ENCODE measurements around the gene MFF. TPM values are rescaled to one million over a fixed set of nuclear protein-coding genes. Genes with fewer than 3 reads are reported as not detected.
"Not testable (repeated sequence)": the region's sequence is repeated elsewhere in the genome, so short reads cannot be mapped to it uniquely, and the experiment has no call there.

MFF gene
- polyA plus RNA-seq, 1 donor = 66.5 TPM

DNA sequence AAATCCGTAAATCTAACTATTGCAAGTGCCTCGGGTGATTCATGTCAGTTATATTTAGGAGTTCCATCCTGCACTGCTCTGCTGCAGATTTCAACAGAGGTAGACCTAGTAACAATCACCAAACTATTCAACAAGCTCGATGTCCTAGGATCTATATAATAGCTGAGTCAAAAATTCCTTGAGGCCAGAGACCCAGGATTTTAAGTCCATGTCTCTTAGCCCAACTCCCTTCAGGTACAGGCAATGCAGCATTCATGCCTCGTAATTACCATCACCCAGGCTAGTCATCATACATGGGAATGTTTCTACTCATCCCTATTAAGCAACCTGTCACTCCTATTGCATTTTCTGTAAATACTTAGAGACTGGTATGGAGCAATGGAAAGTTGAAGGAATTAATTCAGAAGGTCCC, 53.3 kb downstream of the MFF start:
- no peak for DNase-seq

DNA sequence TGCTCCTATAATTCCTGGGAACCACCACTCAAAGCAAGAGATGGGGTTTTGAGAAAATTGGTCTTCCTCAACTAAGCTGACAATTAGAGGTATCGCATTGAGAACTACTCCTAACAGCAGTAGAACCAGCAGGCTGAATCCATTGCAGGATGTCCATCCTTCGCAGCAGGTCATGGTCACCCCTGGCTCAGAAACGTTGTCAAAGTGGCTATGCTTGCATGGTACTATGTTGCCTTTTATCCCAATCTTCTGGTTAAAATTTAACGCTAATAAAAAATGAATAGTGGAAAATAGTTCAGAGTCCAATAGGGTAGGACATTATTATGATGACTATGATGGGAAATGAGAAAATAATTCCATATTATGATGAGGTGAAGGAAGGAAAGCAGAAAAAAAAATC, 54.0 kb downstream of the MFF start, which contains the start of gene TM4SF20:
TM4SF20 (minus strand) TSS at position 212 of the 400 bp plus-strand sequence; CDS start at position 174, 38 bp downstream.
- DNase-seq = no peak

DNA sequence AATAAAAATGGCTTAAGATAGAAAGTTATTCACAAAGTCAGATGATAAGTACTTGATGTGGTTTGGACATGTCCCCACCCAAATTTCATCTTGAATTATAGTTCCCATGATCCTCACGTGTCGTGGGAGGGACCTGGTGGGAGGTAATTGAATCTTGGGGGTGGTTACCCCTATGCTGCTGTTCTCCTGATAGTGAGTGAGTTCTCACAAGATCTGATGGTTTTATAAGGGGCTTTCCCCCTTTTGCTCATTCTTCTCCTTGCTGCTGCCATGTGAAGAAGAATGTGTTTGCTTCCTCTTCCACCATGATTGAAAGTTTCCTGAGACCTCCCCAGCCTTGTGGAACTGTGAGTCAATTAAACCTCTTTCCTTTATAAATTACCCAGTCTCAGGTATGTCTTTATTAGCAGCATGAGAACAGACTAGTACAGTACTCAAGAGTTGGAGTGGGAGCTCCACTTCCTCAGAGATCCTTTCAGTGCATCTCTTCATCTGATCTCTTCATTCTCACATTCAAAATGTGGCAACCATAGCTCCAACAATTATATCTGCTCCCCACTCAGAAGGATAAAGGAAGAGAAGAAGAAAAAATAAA, 57.3 kb downstream of the MFF start:
- not testable (repeated sequence) for DNase-seq

DNA sequence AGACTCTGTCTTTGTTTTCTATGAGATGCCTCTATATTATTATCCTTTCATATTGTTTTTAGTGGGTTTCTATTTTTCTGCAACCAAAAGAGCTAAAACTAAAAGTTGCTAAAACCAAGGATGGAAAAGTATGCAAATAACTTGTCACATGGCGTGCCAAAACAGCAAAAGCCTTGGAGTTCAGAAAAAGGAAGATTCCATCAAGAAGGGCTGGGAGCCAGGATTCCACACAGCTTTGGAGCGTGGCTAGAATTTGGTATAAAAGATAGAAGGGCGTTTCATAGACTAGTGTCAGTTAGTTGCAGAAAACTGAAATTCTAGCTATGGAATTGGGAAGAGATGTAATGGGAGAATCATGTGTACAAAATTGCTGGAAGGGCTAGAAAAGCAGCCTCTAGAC, 58.6 kb downstream of the MFF start:
- DNase-seq = no peak

DNA sequence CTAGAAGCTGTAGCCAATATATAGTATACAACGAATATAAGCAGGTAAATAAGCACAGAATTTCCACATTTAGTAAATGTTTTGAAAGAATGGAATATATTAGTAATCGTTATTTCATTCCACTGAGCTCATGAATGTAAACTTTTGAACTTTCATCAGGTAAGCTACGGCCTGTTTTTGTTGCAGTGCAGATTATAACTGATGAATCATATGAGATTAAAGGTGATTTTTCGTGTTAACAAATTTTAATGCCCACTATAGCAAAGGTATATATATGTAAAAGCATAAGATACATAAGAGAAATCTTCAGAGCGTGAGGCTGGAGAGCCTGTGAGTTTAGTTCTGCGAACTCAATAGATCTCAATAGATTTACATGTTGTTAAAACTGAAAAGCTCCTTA, 61.6 kb downstream of the MFF start:
- no peak for DNase-seq

DNA sequence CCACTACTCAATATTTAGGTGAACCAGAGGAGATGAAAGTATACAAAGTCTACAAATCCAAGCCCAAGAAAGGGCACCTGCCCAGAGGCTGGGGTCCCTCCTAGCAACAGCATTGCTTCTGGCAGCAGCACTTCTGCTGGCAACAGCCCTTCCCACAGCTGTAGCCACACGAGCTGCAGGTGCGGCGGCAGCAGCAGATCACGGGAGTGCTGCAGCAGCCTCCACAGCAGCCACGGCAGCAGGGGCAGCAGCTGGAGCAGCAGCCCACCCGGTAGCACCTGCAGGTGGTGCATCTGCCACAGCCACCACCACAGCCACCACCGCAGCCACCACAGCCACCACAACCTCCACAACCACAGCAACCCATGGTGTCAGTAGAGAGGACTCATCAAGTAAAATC, 62.5 kb downstream of the MFF start, which contains the start of gene SCYGR1:
SCYGR1 (minus strand) TSS at position 367 of the 400 bp plus-strand sequence; CDS start at position 367, 0 bp downstream.
- not testable (repeated sequence) for DNase-seq

DNA sequence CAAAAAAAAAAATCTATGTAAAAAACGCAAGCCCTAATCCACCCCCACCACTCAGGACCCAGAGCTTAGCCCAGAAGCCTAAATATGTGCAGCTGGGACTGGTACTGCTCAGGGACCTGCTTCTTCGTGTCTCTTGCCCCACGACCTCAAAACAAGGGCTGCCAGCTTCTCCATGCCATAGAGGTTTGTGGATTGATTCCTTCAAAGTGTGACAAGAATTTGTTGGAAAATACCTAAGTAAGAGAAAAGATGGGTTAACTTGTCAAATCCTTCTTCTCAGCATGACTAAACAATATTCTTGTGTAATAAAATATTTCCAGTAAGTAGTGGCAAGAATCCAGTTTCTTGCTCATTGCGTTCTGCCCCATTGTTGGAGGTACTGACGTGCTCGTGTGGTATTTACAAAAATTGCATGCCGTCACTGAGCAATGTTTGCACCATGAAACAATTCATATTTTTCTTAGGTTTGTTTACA, 63.5 kb downstream of the MFF start:
- no peak for DNase-seq

DNA sequence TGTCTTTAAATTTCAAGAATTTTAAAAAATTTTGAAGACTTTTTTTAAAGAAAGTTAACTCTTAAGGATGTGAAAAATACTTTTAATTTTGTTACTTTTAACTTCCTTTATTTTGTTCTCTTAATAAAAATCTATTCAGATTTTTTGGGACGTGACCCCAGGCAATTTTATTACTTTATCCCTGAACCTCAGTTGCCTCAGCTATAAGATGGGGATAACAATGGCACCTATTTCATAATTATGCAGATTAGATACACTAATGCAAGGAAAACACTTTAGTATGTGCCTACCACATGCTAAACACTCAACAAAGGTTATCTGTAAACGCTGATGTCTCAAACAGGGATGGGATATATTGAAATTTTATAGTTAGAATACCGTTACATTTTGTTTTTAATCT, 64.2 kb downstream of the MFF start:
- no peak for DNase-seq

DNA sequence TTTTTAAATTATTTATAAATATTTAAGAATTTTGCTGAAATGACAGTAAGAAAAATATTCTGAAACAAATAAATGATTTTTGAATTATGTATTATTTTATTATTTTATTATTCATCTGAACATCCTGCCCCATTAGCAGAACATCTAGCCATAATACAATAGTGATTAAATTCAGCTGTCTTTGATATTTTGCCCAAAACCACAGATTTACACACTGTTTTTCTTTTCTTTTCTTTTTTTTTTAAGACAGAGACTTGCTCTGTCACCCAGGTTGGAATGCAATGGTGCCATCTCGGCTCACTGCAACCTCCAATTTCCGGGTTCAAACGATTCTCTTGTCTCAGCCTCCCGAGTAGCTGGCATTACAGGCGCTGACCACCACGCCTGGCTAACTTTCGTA, 64.6 kb downstream of the MFF start:
- no peak for DNase-seq

DNA sequence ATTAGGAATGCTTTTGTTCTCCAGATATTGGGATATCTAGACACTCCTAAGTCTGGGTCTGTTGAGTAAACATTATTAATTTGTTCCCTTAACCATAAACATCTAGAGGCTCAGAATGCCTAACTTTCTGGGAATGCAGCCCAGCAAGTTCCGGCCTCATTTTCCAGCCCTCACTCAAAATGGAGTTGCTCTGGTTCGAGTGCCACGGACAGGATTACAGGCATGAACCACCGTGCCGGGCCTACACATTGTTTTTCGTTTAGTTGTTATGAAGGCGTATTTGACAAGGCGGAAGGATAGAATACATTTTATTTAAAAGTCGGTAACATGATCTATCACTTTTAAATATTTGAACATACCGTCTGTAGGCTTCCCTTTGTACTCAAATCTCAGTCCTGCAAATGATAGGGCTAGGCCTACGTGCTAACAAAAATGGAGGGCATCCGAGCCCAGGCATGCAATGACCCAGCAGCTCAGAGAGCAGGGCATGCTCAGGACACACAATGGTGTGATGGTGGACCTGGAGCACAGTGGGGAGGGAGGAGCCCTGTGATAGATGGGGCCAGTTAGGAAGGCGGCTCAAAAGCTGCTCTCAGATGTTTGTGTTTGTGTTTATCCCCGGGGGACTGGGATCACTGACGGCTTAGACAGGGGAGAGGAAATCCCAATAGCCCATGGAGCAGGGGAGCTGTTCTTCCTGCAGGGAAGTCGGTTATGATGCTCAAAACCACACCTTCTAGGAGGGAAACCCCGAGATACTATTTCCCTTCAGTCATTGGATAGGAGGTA, 65.6 kb downstream of the MFF start:
- no peak for DNase-seq

DNA sequence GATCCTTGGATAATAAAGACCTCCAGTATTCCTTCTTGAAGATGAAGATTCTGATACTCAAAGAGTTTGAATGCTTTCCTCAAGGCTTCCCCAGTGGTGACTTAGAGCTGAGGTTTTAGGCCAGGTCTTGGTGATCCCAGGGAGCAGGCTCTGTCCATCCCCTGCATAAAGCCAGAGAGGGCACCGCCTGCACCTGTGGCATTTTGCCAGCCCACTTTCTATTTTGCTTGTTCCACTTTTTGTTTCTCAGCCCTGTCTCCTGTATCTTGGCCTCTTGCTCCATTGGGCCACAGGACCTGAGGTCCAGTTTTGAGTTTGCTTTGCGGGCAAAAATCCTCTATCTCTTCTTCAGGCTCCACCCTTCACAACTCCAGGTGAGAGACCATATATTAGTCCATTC, 69.3 kb downstream of the MFF start:
- DNase-seq = no peak

DNA sequence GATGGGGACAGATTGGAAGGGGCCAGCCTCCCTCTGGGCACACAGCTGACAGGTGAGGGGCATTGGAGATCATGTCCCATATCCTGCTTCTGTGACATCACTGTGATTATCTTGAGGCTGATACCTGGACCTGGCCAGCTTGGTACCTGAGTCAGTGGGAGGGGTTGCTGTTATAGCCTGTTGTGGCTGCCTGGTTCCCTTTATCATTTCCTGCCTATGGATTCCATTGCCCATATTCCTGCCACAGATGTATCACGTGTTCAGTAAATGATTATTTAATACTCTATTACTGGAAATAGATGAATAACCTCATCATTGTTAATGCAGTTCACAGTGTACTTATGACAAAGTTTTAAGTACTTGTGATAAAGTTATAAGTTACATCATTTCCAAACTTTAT, 70.5 kb downstream of the MFF start:
- DNase-seq = no peak

DNA sequence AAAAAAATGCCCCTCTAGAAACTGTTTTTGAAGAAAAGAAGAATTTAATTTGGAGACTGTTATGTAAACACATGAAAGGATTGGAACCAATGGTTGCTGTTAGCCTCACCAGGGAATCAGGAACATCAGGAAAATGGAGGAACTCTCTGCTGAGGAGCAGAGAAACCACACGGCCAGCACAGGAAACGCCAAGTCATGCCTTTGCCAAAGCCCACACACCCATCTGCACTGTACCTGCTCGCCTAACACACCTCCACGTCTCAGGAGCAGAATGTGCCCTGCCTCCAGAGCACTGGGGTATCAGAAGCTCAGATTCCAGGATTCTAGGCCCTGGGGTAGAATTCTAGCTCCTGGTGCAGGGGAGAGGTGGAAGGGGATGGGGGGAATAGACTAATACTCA, 72.5 kb downstream of the MFF start:
- no peak for DNase-seq

DNA sequence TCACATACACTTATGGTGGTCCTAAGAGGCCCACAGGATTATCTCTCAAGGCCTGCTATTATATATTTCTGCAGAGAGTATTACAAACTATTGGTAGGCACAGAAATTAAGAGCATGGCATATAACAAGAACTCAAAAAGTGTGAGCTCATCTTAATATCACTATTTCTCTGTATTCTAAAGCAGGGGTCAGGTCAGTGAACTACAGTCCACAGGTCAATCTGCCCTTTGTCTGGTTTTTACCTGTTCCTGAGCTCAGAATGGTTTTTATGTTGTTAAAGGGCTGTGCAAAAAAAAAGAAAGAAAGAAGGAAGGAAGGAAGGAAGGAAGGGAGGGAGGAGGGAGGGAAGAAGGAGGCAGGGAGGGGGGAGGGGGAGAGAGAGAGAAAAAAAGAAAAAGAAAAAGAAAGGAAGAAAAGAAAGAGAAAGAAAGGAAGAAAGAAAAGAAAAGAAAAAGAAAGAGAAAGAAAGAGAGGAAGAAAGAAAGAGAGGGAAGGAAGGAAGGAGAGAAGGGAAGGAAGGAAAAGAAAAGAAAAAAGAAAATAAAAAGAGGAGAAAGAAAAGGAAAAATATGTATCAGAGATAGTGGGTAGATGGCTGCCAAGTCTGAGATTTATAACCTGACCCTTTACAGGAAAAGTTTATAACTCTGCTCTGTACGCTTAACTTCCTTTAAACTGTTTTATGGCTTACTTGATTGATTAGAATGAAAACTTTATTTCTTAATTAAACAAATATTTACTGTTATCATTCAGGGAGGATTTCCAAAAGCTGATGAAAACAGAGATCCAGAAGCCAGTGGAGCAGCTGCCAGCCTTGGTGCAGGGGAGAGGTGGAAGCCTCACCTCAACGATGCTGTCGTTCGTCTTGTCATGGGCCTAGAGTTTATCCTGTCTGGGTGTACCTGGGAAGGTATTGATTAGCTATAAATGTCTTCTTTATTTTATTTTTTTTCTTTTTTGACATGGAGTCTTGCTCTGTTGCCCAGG, 73.9 kb downstream of the MFF start:
- DNase-seq = no peak

DNA sequence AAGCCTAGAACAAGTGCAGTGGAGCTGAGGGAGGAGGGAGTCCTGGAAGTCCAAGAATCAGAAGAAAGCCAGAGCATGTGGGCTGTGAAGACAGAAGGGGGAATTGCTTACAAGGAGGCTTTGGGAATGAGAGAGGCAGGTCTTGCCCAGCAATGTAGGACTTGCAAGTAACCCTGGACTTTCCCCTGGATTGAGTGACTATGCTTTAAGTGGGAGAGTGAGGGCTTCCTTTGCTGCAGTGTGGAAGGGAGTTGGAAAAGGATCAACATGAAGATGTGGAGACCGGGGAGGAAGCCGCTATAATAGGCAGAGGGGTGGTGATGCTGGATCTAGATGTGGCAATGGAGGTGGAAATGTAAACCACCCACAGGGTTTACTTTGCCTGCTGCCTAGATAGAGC, 76.5 kb downstream of the MFF start:
- DNase-seq = no peak

DNA sequence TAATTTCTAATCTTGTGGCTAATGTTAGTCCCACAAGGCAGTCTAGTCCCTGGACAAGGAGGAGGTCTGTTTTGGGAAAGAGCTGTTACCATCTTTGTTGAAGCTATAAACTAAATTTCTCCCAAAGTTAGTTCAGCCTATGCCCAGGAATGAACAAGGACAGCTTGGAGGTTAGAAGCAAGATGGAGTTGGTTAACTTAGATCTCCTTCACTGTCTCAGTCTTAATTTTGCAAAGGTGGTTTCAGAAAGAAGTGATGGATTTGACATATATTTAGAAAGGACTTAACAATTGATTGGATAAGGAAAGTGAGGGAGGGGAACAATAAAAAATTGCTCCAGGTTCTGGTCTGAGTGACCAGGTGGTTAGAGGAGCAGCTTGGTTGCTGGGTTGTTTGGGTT, 77.3 kb downstream of the MFF start:
- no peak for DNase-seq

DNA sequence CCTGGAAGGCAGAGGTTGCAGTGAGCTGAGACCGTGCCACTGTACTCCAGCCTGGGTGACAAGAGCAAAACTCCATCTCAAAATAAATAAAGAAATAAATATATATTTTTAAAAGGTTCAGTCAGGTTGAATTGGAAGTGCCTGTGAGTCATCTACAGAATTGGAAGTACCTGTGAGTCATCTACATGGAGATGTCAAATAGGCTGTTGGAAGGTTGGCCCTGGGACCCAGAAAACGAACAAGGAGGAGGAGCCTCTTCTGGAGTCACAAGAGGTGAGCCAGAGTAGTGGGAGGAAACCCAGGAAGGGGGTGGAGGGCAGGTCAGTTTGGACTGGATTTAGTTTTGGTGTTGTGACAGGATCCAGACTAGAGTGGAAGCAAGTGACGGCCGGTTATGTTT, 77.9 kb downstream of the MFF start:
- no peak for DNase-seq

DNA sequence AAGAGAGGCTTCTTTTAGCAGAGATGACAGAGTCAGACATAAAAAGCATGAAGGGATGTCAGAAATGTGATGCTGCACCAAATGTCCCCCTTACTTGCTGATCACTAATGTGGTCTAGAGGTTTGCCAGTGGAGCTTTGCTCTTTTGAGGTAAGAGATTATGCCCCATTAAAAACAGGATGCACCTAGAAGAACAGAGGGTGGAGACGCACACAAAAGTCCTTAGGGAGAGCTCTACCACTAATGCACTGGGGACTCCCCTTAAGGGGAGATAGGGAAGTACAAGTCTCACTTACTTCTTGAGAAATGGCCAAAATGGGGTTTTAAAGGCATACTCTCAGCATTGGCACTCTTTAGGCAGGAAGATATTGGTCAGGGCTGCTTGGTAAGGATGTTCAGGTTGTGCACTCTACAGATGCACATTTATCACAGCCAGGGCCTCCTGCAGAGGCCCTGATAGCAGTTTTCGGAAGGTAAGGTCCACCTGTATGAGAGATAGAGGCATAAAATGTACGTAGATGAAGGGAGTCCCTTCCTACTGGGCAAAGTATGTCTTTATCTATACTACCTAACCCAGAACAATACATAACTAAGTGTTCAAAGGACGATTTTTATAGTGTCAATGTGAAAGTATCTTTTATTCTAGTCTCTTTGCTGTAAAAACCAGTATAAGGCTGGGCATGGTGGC, 79.7 kb downstream of the MFF start:
- DNase-seq = no peak

DNA sequence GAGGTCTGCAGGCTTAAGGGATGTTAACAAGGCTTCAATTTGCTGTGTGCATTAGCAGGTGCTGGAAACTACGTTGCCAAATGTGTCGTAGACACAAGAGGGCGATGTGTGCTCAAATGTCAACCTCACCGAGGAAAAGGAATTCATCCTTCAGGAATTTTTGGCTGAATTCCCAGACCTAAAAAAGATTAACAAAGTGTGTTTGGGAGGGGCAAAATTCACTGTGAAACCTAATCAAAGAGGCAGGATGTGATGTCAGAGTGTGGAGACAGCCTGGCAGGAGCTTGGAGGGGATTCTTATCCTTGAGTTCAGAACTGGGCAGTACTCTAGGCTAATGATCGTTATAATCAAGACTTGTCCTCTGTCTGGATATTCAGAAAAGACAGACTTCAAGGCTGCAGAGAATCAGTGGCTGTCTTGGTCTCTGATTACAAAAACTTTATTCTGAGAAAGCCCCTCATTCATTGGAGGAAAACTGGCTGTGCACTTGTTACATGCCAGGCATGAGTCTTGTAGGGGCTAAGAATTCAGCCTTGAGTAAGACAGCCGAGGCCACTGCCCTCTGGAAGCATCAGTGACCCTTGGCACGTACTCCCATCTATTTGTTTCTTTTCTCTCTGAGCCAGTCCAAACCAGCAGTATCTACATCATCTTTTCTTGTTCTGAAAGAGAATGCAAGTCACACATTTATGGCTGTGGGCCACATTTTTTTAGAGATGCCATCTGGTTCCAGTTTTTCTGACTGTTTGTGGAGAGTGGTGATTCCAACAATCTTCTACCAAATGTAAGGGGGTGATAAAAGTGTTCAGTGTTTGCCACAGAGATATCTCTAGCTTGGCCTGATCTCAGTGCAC, 81.4 kb downstream of the MFF start:
- DNase-seq = peak; percentile 73

Measured in hindlimb muscle (tissue), 1 donor.